GM12875 (cell line): ENCODE results near the gene RBPJL.

Experiments
- H3K4me3 ChIP-seq: one replicate; pipeline ENCODE4 v1.5.1; 2011; ENCODE audit warnings: low read depth, low read length, control low read depth
- TF ChIP-seq, protein P1 (sequence below): IDR thresholded peaks from 2 replicates; pipeline ENCODE4 v1.5.1; 2011; ENCODE audit warnings: low read depth, mild to moderate bottlenecking, control low read depth, inconsistent platforms, low read length, moderate library complexity, borderline replicate concordance; ENCODE audit not compliant: insufficient read depth

Gene RBPJL

DNA sequence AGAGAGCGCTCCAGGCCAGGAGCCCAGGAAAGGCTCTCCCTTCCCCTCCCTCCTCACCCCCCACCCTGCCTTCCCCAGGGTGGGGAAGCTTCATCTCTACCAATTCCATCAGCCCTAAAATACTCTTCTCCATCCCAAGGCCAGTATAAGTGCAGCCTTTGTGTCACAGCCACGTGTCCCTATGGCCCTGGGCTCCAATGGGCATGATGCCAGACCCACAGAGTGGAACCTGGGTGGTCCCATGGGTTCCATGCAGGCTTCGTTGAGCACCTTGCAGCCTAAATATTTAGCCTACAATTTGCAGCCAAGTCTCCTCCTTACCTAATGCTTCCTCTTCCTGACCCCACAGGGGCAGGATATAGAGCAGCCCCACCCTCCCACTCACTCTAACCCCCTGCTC lies 2.4 kb downstream of the RBPJL start:
- TF ChIP-seq, protein P1, sequence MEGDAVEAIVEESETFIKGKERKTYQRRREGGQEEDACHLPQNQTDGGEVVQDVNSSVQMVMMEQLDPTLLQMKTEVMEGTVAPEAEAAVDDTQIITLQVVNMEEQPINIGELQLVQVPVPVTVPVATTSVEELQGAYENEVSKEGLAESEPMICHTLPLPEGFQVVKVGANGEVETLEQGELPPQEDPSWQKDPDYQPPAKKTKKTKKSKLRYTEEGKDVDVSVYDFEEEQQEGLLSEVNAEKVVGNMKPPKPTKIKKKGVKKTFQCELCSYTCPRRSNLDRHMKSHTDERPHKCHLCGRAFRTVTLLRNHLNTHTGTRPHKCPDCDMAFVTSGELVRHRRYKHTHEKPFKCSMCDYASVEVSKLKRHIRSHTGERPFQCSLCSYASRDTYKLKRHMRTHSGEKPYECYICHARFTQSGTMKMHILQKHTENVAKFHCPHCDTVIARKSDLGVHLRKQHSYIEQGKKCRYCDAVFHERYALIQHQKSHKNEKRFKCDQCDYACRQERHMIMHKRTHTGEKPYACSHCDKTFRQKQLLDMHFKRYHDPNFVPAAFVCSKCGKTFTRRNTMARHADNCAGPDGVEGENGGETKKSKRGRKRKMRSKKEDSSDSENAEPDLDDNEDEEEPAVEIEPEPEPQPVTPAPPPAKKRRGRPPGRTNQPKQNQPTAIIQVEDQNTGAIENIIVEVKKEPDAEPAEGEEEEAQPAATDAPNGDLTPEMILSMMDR = no peak
- H3K4me3 ChIP-seq = no peak overlapping the region

DNA sequence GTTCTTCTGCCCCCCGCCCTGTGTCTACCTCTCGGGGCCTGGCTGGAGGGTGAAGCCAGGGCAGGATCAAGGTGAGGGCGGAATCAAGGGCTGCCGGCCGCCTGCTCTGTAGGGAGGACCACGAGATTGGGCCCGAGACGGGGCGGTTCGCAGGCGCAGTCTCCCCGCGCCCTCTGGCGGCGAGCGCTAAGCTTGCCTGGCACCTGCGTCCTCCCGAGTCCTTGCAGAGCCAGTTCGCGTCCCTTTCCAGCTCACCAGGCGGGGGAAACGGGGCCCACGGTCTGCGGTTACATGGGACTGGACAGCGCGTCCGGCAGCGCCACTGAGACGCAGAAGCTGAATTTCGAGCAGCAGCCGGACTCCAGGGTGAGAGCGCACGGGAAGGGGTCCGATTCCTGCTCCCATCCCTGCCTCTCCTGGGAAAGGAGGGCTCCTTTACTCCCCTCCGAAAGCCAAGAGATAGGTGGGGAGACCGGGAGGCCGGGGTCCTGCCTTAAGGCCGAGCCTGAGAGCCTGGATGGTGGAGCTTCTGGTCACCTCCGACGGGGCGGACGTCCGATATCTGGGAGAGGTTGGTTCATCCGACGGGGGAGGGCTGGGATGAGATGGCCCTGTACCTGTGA lies 5.1 kb downstream of the RBPJL start:
- H3K4me3 ChIP-seq = no peak overlapping the region
- TF ChIP-seq, protein P1 = peak; percentile 96

DNA sequence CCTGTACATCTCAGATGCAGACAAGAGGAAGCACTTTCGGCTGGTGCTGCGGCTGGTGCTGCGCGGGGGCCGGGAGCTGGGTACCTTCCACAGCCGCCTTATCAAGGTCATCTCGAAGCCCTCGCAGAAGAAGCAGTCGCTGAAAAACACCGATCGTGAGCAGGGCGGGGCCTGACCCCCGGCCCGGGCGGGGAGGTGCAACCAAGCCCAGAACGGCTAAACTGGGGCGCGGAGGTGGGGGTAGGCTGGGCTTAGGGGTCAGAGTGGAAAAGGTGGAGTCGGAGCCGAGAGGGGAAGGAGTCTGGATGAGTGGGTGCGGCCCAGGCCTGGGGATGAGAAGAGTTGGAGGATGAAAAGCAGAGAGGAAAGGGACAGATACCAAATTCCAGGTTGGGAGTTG lies 5.6 kb downstream of the RBPJL start:
- no peak overlapping the region for H3K4me3 ChIP-seq
- TF ChIP-seq, protein P1 = no peak

DNA sequence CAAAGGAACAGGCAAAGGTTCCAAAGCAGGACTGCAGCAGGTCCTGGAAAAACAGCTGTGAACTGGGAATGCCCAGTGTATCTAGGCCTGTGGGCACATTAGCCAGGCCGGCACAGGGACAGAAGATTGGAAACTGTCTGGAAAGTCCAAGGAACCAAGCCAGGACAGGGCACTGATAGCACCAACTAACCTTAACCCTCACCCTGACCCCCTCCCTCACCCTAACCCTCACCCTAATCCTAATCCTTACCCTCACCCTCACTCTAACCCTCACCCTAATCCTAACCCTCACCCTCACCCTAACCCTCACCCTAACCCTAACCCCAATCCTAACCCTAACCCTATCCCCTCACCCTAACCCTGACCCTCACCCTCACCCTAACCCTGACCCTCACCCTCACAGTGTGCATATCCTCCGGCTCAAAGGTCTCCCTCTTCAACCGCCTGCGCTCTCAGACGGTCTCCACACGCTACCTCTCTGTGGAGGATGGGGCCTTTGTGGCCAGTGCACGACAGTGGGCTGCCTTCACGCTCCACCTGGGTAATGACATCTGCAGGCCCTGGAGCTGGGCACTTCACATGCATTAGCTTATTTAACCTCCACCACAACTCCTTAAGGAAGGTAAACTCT lies 6.5 kb downstream of the RBPJL start:
- H3K4me3 ChIP-seq = no peak overlapping the region
- TF ChIP-seq, protein P1 = no peak

DNA sequence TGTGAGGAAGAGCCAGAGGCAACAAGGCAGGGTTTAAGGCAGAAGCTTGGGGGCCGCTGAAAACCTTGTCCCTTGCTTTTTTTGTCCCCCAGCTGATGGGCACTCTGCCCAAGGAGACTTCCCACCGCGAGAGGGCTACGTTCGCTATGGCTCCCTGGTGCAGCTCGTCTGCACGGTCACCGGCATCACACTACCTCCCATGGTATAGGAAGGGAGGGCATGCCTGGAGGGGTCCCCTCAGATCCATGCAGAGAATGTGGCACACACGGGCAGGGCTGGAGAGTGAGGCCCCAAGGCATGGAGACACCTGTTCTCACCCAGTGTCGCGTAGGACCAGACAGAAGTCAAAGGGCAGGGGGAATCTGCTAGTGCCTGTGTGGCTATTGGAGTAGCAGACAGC lies 7.3 kb downstream of the RBPJL start:
- TF ChIP-seq, protein P1 = no peak

DNA sequence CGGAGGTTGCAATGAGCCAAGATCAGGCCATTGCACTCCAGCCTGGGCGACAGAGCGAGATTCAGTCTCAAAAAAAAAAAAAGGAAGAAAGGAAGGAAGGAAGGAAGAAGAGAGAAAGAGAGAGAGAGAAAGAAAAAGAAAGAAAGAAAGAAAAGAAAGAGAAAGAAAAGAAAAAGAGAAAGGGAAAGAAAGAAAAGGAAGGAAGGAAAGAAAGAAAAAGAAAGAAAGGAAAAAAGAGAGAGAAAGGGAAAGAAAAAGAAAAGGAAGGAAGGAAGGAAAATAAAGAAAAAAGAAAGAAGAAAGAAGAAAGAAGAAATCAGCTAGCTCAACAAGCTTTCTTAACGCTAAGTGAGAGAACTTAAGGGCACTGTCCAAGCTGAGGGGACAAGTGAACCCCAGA lies 9.0 kb downstream of the RBPJL start:
- TF ChIP-seq, protein P1 = no peak
- H3K4me3 ChIP-seq = no peak overlapping the region

More for the DNA sequence above, 7.3 kb downstream of the RBPJL start:
- no peak overlapping the region for H3K4me3 ChIP-seq

DNA sequence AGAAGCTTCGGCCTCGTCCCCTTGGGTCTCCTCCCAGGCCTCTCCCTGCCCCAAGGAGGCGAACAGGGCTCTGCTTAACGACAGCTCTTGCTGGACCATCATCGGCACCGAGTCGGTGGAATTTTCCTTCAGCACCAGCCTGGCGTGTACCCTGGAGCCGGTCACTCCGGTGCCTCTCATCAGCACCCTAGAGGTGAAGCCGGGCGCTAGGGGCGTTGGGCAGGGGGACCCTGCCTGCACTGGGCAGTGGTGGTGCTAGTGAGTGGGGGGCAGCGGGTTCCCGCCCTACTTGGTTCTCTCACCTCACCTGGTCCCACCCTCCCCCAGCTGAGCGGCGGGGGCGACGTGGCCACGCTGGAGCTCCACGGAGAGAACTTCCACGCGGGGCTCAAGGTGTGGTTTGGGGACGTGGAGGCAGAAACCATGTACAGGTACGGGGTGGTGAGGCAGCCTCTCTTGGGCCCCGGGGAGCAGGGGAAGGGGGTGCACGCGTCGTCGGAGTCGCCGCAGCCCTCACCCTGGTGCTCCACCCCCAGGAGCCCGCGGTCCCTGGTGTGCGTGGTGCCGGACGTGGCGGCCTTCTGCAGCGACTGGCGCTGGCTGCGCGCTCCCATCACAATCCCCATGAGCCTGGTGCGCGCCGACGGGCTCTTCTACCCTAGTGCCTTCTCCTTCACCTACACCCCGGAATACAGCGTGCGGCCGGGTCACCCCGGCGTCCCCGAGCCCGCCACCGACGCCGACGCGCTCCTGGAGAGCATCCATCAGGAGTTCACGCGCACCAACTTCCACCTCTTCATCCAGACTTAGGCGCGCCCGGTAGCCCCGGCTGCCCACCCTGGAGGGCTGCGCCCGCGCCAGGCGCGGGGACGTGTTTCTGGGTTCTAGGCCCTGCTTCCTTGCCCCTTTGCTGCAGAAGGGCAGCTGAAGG lies 9.8 kb downstream of the RBPJL start:
- TF ChIP-seq, protein P1 = no peak

More for the DNA sequence above, 9.8 kb downstream of the RBPJL start:
- no peak overlapping the region for H3K4me3 ChIP-seq
